HG03175 (cell line): Measurements from ENCODE around the gene DNAH7.
A peak's percentile ranks its signal among the peaks of the same experiment; 100 is the strongest.

Experiments used
- ATAC-seq: cut with Tn5 transposase; IDR thresholded peaks from one replicate; pipeline ENCODE4 v1.9.1; 2021; ENCODE audit warnings: mild to moderate bottlenecking, moderate library complexity; ENCODE audit not compliant: unreplicated experiment

Gene DNAH7

DNA sequence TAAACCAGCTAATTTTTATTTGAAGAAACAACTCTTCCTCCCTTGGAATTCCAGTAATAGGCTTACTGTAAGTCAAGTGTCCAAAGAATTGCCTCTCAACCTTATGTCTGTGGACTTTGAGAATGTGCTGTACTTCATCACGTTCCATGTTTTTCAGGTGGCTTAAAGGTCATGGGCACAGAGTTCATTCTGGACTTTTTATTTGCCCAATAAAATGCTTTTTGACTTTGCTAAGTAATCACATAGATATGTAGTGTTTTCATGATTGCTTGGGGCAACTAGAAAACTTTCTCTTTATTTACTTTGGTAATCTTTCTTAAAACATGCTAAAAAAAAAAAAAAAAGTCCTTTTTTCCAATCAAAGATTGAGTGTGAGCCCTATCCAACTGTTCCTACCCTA lies 10.4 kb upstream of the DNAH7 start:
- no peak for ATAC-seq

DNA sequence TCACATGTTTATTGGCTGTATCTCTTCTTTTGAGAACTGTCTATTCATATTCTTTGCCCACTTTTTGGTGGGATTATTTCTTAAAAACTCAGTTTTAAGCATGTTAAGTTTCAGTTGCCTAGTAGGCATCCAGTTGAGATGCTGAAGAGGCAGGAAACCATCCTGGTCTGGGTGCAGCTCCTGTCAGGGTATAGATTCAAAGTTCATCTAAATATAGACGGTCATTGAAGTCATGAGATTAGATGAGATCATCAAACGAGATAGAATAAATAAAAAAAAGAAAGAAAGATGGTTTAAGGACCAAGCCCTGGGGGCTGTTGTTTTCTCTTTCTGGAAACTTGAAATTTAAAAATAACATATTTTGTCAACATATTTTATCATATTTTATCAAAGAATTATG lies 9.2 kb upstream of the DNAH7 start:
- no peak for ATAC-seq

DNA sequence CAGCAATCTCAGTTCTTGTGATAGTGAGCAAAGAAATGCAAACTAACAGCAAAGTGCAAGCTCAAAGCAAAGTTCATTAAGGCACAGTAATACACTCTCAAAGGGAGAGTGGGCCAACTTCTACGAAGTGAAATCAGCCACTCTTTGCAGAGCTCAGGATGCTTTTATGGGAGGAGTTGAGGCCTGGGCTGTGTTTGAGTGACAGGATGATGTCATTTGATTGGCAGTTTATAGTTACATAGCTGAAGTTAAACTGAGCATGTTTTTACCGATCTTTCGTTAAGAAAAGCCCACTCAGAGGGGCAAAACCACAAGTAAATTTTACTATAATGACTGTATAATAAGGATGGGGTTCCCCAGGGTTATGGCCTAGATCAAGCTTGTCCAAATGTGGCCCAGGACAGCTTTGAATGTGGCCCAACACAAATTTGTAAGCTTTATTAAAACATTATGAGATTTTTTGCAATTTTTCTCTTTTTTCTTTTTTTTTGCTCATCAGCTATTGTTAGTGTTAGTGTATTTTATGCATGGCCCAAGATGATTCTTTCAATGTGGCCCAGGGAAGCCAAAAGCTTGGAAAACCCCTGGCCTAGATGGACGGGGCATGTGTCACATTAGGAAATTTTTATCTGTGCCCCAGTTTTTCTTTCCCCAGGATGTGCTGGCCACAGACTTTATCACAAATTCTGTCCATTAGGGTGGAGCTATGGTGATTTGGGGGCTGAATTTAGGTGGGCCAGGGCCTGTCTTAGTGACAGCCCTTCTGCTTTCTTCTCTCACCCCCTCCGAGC lies 8.3 kb upstream of the DNAH7 start:
- no peak for ATAC-seq

DNA sequence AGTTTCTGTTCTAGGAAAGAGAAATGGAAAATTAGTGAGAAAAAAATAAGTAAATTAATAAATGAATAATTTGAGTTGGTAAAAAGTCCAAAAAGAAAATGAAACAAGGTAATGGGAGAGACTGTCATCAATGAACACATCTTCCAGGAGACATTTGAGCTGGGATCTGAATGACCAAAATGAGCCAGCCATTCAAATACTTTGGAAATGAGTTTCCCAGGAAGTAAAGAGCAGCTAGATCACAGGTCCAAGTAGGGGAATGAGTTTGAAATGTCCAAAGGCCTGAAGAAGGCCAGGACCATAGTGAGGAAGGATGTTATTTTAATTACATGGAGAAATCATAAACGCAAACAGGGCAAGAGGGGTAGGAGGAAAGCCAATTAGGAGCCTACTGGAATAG lies 6.6 kb upstream of the DNAH7 start:
- ATAC-seq, result no peak

DNA sequence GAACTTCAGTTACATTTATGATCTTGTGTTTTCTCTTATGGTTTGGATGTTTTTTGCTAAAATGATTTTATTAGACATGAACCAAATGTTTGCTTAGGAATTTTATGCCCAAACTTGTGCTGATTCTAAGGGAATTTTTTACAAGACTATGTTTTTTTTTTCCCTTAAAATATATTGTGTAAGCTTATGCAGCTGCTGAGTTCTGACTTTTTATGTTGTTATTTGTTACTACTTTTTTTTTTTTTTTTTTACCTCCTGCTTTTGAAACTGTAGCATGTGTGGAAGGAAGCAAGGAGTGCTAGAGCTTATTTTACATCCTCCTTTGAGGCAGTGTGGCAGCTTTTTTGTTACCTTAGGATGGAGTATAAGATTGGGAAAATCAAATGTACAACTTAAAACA lies 6.0 kb upstream of the DNAH7 start:
- no peak for ATAC-seq

DNA sequence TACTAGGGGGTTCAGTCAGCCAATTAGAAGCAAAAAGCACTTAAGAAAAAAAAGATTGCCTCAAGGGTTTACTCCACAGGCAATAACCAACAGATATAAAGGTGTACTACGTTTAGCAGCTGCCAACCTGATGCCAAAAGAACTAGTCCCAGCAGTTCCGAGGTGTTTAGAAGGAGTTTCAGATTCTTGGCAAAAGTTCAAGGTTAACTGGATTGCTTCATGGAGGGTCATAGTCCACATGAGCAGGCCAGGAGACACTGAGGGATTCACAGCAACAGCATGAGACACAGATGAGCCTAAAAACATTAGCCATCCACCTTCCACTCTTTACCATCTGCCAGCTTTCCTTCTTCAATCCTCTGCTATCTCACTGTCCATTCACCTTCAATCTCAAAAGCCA lies 4.9 kb upstream of the DNAH7 start:
- ATAC-seq, result no peak

DNA sequence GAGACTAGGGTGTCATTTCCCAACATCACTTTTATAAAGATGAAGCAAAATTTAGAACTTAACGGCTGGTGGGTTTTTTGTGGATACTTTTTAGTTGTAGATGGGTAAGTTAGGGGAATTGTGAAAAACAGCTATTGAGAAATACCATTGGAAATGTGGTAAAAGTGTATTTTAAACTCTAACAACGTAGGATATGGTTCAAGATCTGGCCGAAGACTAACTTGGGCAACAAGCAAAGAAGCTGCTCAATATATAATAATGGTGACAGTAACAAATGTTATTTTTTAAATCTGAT lies 1.6 kb downstream of the DNAH7 start:
- no peak for ATAC-seq

DNA sequence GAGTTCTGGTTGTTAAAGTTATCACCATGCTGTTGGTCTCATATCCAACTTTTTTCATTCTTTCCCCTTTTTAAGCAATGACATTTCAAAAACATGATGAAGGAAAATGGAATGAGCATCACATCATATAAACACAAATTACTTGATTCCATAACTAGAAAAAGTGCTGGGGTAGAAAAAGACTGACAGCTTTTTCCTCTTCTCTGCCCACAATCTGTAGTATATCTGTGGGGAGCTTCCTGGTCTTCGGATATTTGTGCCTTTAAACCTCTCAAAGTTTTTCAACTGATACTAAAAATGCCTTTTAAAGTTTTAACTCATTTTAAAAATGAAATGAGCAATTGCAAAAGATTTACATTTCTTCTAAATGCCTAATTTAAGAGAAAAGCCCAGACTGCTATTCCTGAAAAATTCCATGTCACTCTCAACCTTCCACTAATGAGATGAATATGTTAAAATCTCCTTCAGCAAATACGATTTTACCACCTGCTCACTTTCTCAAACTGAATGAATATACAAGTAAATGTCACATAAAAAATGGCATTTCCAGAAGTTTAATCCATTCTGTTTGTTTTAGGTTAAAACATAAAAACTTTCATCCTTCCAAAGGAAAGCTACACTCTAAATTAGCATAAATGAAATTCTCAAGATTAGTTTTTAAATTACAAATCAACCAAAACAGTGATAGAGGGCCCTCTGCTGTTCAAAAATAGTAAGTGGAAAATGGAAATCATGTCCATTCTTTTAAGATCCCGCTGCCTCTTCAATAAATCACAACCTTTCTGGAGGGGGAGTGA lies 2.1 kb downstream of the DNAH7 start:
- no peak for ATAC-seq

DNA sequence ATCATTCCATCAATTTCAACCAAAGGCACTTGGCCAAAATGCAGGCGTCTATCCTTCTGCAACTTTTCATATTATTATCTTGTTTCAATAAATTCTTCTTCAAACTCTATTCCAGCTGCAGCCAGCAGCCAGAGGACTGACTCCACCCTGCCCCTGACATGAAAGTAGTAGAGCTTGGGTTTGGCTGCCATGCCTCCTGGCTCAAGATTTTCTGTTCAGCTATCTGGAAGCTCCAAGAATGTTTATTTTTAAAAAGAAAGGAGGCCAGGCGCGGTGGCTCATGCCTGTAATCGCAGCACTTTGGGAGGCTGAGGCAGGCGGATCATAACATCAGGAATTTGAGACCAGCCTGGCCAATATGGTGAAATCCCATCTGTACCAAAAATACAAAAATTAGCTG lies 4.9 kb downstream of the DNAH7 start:
- ATAC-seq, result no peak

DNA sequence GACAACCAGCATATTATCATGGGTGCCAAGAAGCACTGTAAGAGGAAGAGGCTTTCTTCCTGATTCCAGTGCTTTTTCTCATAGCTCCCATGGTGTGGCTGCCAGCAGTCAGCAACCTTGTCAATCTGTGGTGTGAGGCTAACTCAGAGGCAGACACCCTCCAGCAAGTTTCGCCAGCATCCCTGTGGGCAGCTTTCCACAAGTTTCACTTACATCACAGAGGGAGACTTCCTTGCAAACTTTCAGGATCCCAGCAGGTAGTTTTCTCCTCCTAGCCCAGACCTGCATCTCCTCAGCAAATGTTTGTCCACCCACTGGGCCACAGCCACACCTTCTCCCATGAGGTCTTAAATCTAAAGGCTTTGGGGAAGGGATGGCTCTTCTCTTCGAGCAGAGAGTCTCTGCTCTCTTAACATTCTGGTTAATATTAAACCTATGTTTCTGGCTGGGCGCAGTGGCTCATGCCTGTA lies 9.1 kb downstream of the DNAH7 start:
- ATAC-seq, result no peak

DNA sequence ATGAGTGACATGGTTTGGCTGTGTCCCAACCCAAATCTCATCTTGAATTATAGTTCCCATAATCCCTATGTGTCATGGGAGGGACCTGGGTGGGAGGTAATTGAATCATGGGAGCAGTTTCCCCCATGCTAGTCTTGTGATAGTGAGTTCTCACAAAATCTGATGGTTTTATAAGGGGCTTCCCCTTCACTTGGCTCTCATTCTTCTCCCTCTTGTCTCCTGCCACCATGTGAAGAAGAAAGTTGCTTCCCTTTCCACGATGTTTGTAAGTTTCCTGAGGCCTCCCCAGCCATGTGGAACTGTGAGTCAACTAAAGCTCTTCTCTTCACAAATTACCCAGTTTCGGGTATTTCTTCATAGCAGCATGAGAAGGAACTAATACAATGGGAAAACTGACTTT lies 14.0 kb downstream of the DNAH7 start:
- no peak for ATAC-seq

DNA sequence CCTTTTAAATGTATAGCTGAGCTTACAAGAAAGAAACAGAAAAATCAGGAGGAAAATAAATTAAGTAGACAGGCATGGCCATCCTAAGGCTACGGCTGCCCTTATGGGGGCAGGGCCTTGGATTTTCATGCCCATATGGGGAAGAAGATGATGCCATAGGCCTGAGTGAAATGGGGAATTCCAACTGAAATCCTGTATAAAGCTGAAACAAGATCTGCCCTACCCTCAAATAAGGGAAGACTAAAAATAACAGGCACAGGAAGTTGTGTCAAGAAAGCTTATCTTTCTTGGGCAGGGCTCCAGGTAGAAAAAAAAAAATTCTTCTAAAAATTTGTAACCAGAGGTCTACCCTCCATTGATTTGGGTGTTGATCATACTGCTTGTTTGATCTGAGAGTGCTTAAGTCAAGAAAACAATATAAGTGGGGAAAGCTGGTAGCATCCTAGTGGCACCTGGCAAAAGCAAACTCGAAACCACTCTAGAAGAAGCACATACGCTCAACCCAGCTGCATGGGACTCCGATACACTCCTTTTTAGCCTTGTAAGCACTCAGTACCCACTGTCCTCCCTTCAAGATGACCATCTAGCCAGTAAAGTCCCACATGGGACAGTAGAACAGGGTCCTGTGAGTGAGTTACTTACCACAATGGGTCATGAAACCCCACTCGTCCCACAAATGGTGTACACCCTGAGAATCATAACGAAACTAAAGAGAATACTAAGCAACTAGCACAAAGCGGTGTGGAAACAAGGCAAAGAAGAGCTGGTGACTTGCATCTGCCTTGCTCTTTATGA lies 22.3 kb downstream of the DNAH7 start:
- peak; percentile 50 for ATAC-seq

DNA sequence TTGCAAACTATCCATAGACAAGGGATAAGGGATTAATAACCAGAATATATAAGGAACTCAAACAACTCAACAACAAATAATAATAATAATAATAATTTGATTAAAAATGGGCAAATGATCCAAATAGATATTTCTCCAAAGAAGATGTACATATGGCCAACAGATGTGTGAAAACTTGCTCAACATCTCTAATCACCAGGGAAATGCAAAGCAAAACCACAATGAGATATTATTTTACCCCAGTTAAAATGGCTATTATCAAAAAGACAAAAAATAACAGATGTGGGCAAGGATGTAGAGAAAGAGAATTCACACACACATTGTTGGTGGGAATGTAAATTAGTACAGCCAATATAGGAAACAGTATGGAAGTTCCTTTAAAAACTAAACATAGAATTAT lies 26.9 kb downstream of the DNAH7 start:
- ATAC-seq, result no peak

DNA sequence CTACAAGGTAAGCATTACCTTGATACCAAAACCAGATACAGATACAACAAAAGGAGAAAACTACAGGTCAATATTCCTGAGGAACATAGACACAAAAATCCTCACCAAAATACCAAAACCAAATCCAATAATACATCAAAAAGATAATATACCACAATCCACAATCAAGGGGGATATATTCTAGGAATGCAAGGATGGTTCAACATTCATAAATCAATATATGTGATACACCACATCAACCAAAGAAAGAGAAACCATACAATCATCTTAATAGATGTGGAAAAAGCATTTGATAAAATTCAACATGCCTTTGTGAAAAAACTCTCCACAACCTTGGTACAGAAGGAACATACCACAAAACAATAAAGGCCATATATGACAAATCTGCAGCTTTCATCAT lies 28.4 kb downstream of the DNAH7 start:
- ATAC-seq, result no peak

DNA sequence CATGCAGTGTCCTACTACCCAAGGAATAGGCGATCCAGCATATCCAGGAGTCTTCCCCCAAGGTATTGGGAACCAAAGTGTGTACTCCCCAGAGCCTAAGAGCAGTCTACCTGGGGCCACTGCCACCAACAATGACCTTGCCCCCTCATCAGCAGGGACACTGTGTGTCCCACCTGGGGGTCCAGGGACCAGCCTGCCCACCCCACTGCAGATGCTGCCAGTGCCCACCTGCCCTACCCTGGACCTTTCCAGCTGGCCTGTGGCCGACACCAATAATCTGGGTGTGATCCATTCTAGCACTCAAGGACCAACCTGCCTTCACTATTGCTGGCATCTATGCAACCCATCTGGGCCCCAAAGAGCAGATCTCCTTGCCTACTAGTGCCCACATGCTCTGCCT lies 32.2 kb downstream of the DNAH7 start:
- ATAC-seq, result no peak

DNA sequence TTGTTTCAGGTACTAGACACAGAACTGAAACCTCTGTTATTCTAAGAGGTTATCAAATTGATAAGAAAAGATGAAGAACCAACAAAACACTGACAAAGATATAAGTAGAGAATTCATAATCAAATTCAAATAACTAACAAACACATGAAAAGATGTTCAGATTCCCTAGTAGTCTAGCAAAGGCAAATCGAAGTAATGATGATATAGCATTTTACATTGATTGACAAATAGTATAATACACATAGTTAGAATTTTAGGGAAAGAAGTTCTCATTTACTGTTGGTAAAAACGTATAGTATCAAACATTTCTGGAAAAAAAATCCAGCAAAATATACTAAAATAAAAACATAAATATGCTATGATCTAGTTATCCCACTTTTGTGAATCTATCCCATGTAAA lies 50.6 kb downstream of the DNAH7 start:
- ATAC-seq, result no peak

DNA sequence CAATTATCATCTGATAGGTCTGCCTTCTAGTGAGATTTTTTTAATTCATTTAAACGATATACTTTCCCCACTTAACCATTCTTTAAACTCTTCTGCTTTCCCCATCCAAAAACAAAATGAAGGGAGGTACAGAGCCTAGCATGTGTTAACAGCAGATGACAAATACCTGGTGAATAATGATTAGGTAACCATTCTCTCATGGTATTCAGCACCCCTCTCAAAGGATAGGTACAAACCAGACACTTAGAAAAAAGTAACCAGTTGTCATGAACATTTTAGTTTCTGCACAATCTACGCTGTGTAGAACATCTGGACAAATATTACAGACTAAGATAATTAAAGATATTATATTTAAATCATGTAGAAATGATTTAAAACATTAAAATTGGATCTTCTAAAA lies 56.3 kb downstream of the DNAH7 start:
- ATAC-seq, result no peak

DNA sequence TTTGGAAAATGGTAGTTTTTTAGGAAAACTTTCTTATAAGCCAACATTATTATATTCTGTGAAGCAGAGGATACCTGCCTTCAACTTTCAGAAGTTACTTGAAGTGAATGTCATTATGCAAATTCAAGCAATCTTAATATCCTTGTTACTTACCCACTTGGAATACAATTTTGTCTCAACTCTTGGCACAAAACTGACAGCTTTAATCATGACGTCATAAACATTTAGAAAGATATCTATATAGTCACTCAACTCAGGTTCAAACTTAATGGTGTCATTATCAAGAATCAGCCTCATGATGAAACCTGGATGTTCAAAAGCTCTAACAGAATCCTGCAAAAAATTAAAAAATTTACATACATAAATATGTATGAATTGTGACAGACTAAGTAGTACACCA lies 68.1 kb downstream of the DNAH7 start:
- no peak for ATAC-seq

DNA sequence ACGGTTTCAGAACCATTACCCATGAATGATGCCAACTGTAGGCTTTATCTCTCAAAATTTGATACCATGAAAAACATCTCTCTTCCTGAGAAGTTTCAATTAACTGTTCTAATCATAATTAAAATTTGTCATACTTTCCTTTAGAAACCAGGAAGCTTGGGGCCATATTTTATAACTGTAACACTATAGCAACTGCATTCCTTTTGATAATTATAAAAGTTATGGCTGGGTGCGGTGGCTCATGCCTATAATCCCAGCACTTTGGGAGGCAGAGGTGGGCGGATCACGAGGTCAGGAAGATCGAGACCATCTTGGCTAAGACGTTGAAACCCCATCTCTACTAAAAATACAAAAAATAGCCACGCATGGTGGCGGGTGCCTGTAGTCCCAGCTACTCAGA lies 70.6 kb downstream of the DNAH7 start:
- no peak for ATAC-seq

DNA sequence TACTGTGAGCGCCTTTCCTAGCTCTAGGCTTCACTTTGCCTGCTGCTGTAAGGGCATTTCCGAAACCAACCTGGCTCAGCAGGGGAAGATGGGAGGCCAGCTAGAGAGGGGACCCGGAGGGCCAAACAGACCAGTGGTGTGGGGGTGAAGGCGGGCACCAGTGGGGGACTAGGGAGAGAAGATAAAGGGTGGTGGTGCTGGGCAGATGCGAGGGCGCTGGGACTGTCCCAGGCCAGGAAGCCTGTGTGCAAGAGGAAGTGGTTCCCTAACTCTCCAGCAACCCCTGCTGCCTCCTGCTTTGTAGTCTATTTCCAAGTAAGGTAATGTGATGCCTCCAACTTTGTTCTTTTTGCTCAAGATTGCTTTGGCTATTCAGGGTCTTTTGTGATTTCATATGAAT lies 73.1 kb downstream of the DNAH7 start:
- no peak for ATAC-seq

DNA sequence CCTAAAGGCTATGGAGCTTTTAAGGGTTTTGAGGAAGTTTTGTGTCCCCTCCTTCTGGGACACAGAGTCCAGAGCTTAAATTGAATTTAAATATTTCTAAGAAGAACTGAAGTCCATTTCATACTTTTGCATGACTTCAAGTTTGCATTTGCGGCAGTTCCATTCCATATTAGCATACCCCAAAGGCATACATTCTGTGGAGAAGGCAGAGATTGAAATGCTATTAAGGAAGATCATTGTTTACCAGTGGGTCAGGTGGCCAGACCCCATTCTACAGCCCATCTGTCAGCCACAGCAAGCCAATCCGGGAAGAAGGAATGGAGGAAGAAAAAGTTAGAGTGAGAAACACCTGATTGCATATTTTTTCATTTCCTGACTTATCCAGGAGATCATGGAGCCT lies 75.0 kb downstream of the DNAH7 start:
- no peak for ATAC-seq

DNA sequence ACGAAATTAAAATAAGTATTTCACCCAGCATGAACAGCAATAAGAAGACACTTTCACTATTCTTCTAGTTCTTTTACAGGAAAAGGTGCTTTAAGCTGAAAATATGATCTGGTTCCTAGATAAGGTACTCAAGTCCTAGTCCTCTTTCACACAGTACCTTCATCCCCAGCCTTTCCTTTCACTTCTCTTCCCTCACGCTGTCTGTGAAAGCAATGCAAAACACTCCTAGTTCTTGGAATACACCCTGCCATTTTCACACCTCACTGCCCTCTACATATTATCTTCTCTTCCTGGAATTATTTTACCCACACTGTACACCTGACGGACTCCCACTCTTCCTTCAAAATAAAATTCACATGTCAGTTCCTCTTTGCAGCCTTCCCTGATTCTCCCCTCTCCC lies 82.9 kb downstream of the DNAH7 start:
- ATAC-seq, result no peak
